Mammary epithelial cell (primary cell): ENCODE results near the gene MIPEP.

Source experiments
- EZH2 ChIP-seq: IDR thresholded peaks from 2 replicates; pipeline ENCODE4 v1.6.1; 2012; ENCODE audit warnings: low read length, inconsistent platforms, borderline replicate concordance
- TF ChIP-seq, protein P1 (sequence below), 2 donors: IDR thresholded peaks in 1 of 2; conservative IDR thresholded peaks in 1 of 2; 2 replicates each; pipeline ENCODE4 v1.5.1; 2011 to 2012; ENCODE audit warnings: inconsistent platforms in 2 of 2, low read length in 2 of 2, mild to moderate bottlenecking in 2 of 2, control low read depth in 1 of 2, low read depth in 1 of 2; ENCODE audit not compliant: insufficient read depth in 1 of 2; ENCODE audit errors: extremely low read depth in 1 of 2

DNA sequence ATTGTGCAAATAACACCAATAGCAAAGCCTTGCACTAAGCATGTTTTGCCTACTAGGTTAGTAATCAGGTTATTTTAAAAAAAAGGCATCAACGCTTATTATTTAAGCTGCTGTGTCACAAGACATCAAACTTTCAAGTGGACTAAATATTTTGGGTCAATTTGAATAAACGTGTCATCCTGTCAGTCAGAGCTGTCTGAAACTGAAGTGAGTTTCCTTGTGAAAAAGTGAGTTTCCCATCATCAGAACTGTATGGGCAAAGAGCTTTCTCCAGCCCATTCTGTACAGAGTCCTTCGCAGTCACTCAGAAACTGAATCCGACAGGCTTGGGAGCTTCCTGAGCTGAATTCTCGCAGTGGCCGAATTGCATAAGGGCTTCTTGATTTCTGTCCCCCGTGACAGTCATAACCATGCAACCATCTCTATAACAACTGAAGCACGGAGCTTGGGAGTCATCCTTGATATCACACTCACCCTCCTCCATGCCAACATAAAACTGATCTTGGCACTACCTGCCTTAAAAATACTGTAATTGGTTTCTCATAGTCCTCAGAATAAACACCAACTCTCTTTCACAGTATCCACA is 139.8 kb downstream of the MIPEP start:
- TF ChIP-seq, protein P1, sequence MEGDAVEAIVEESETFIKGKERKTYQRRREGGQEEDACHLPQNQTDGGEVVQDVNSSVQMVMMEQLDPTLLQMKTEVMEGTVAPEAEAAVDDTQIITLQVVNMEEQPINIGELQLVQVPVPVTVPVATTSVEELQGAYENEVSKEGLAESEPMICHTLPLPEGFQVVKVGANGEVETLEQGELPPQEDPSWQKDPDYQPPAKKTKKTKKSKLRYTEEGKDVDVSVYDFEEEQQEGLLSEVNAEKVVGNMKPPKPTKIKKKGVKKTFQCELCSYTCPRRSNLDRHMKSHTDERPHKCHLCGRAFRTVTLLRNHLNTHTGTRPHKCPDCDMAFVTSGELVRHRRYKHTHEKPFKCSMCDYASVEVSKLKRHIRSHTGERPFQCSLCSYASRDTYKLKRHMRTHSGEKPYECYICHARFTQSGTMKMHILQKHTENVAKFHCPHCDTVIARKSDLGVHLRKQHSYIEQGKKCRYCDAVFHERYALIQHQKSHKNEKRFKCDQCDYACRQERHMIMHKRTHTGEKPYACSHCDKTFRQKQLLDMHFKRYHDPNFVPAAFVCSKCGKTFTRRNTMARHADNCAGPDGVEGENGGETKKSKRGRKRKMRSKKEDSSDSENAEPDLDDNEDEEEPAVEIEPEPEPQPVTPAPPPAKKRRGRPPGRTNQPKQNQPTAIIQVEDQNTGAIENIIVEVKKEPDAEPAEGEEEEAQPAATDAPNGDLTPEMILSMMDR (conservative IDR thresholded peaks at IDR 0.05 in 1 of 2, IDR thresholded peaks at IDR 0.05 in 1 of 2; ENCODE audit: extremely low read depth in 1 of 2, insufficient read depth in 1 of 2, low read depth in 1 of 2, low read length in 2 of 2): no peak
- TF ChIP-seq EZH2: no peak
